Measurements from ENCODE around the gene STXBP6. TPM values are rescaled to one million over a fixed set of nuclear protein-coding genes. Genes with fewer than 3 reads are reported as not detected.
A peak's percentile ranks its signal among the peaks of the same experiment; 100 is the strongest.

The STXBP6 gene
- total RNA-seq, 1 donor from 2014 or later: 0.51 TPM

GRCh38 chr14:24991288-24991687 is 58.7 kb downstream of the STXBP6 start:
- Mint-ChIP-seq H3K4me3 (ENCODE audit: unreplicated experiment) (no peak overlapping the region), H3K9me3 (ENCODE audit: unreplicated experiment) (no peaks in the 10 kb centered on the region), H3K27me3 (ENCODE audit: unreplicated experiment) (peaks cover 2% of the 10 kb centered on the region), H3K4me1 (ENCODE audit: unreplicated experiment) (peaks cover 6% of the 10 kb centered on the region), H3K27ac (ENCODE audit: unreplicated experiment) (no peak overlapping the region), H3K36me3 (ENCODE audit: low read depth, unreplicated experiment) (no peaks in the 10 kb centered on the region)
- DNase-seq (ENCODE audit: low spot score): no peak
- TF ChIP-seq CTCF (IDR thresholded peaks at IDR 0.05; ENCODE audit: unreplicated experiment): no peak

- Mint-ChIP-seq H3K27me3 (ENCODE audit: unreplicated experiment) (peaks cover 2% of the 10 kb centered on the region), H3K4me3 (ENCODE audit: unreplicated experiment) (no peak overlapping the region), H3K4me1 (ENCODE audit: unreplicated experiment) (peaks cover 6% of the 10 kb centered on the region), H3K36me3 (ENCODE audit: low read depth, unreplicated experiment) (no peaks in the 10 kb centered on the region), H3K27ac (ENCODE audit: unreplicated experiment) (no peak overlapping the region), H3K9me3 (ENCODE audit: unreplicated experiment) (no peaks in the 10 kb centered on the region)
- no peak for TF ChIP-seq CTCF (IDR thresholded peaks at IDR 0.05; ENCODE audit: unreplicated experiment)
- DNase-seq (ENCODE audit: low spot score): no peak
These were observed 59.2 kb downstream of the STXBP6 start for GRCh38 chr14:24990773-24991172.

GRCh38 chr14:24990050-24990449 is 59.9 kb downstream of the STXBP6 start:
- Mint-ChIP-seq H3K36me3 (ENCODE audit: low read depth, unreplicated experiment) (no peaks in the 10 kb centered on the region), H3K27ac (ENCODE audit: unreplicated experiment) (no peak overlapping the region), H3K9me3 (ENCODE audit: unreplicated experiment) (no peaks in the 10 kb centered on the region), H3K4me1 (ENCODE audit: unreplicated experiment) (peaks cover 12% of the 10 kb centered on the region), H3K4me3 (ENCODE audit: unreplicated experiment) (peak overlapping the region; percentile 4), H3K27me3 (ENCODE audit: unreplicated experiment) (peaks cover 2% of the 10 kb centered on the region)
- no peak for DNase-seq (ENCODE audit: low spot score)
- no peak for TF ChIP-seq CTCF (IDR thresholded peaks at IDR 0.05; ENCODE audit: unreplicated experiment)

GRCh38 chr14:24988760-24989159 is 61.2 kb downstream of the STXBP6 start:
- H3K4me3 Mint-ChIP-seq (ENCODE audit: unreplicated experiment): no peak overlapping the region
- peaks cover 12% of the 10 kb centered on the region for H3K4me1 Mint-ChIP-seq (ENCODE audit: unreplicated experiment)
- no peak overlapping the region for H3K27ac Mint-ChIP-seq (ENCODE audit: unreplicated experiment)
- H3K9me3 Mint-ChIP-seq (ENCODE audit: unreplicated experiment): no peaks in the 10 kb centered on the region
- DNase-seq (ENCODE audit: low spot score): no peak
- H3K36me3 Mint-ChIP-seq (ENCODE audit: low read depth, unreplicated experiment): no peaks in the 10 kb centered on the region
- TF ChIP-seq CTCF (IDR thresholded peaks at IDR 0.05; ENCODE audit: unreplicated experiment): no peak
- peaks cover 2% of the 10 kb centered on the region for H3K27me3 Mint-ChIP-seq (ENCODE audit: unreplicated experiment)

- TF ChIP-seq CTCF (IDR thresholded peaks at IDR 0.05; ENCODE audit: unreplicated experiment): no peak
- Mint-ChIP-seq H3K27ac (ENCODE audit: unreplicated experiment) (no peak overlapping the region), H3K9me3 (ENCODE audit: unreplicated experiment) (no peaks in the 10 kb centered on the region), H3K36me3 (ENCODE audit: low read depth, unreplicated experiment) (no peaks in the 10 kb centered on the region), H3K4me1 (ENCODE audit: unreplicated experiment) (peaks cover 12% of the 10 kb centered on the region), H3K4me3 (ENCODE audit: unreplicated experiment) (no peak overlapping the region), H3K27me3 (ENCODE audit: unreplicated experiment) (peaks cover 2% of the 10 kb centered on the region)
- no peak for DNase-seq (ENCODE audit: low spot score)
These were observed 63.6 kb downstream of the STXBP6 start for GRCh38 chr14:24986206-24986893.

All from endothelial cell (in vitro differentiated cells).